Measurements from ENCODE around the gene HEXIM2. TPM values are rescaled to one million over a fixed set of nuclear protein-coding genes. Genes with fewer than 3 reads are reported as not detected.
"Not testable (repeated sequence)": the region's sequence is repeated elsewhere in the genome, so short reads cannot be mapped to it uniquely, and the experiment has no call there.

HEXIM2 gene
- total RNA-seq, 2 experiments from 2014 or later, result 5.3 to 5.6 TPM

DNA sequence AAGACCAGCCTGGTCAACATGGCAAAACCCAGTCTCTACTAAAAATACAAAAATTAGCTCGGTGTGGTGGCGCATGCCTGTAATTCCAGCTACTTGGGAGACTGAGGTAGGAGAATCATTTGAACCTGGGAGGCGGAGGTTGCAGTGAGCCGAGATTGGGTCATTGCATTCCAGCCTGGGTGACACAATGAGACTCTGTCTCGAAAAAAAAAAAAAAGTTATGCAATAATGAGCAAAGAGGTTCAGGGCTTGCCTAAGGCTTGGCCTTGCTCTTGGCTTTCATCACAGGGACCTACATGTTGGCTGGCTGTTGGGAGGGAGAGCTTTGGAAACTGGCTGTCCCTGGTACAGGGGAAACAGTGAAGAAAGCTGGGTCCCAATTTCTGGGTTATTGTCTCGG lies 40.2 kb downstream of the HEXIM2 start:
- ChIA-PET POLR2A (interaction anchor here (1.2 kb wide), 1 partner anchor 13 kb away, joined by 4 read pairs; no protein-coding TSS in a partner anchor), CTCF (interaction anchor here (1.4 to 10.6 kb wide), 3 partner anchors 14 to 66 kb away, joined by 3 to 335 read pairs (median 4); partner anchors contain the start of genes ACBD4 and PLCD3)
- intact Hi-C loops (cut with micrococcal nuclease); H3K36me3 Mint-ChIP-seq; H3K27ac Mint-ChIP-seq; DNase-seq; H3K27me3 Mint-ChIP-seq; H3K4me3 Mint-ChIP-seq; H3K9me3 Mint-ChIP-seq; H3K4me1 Mint-ChIP-seq (ENCODE audit: low read depth): not testable (repeated sequence)

DNA sequence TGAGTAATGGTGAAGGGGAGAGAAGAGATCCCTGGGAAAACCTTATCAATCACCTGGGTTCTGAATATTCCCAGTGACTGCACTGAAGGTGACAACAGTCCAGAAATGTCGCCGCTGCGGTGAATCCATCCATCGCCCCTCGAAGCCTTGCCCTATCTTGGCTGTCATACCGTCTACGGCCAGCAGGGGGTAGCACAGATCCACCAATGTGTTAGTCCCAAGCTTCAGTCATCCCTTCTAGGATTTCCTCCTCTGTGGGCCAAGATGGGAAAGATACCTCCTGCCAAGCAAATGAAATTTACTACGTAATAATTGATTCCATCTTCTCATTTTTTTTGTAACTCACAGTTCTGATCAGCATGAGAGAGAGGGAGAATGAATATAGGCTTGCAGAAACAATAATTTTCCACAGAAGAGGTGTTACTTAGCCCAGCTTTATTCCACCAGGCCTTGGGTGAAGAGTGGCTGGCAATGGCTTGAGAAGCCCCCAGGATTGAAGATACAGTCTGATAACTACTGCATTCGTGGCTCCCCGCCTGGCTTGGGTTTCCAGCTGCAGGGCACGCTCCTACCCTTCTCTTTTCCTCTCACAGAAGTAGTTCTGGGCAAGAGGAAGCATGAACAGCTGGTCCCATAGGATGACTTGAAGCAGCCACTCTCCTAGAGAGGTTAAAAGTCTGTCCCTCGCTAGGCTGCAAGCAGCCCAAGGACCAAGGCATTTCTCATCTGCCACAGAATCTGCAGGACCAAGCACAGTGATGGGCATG lies 57.4 kb downstream of the HEXIM2 start:
- peak overlapping the region; percentile 73 for H3K27ac Mint-ChIP-seq
- no peaks in the 10 kb centered on the region for H3K27me3 Mint-ChIP-seq
- peaks cover 30% of the 10 kb centered on the region for H3K4me1 Mint-ChIP-seq (ENCODE audit: low read depth)

More for the DNA sequence above, 57.4 kb downstream of the HEXIM2 start:
- Mint-ChIP-seq H3K9me3 (no peaks in the 10 kb centered on the region), H3K4me3 (peak overlapping the region; percentile 81), H3K36me3 (peaks cover 60% of the 10 kb centered on the region)
- ChIA-PET CTCF (interaction anchor here (0.9 to 13.8 kb wide), 41 partner anchors 11 to 209 kb away, joined by 3 to 488 read pairs (median 9); partner anchors contain the start of genes ACBD4, HEXIM1, HEXIM2 and MAP3K14), POLR2A (interaction anchor here (0.6 to 5.8 kb wide), 9 partner anchors 11 to 102 kb away, joined by 3 to 75 read pairs (median 4); no protein-coding TSS in a partner anchor)
- peak; percentile 91 for DNase-seq
- intact Hi-C loops (cut with micrococcal nuclease), result loop anchor here (1.0 to 2.0 kb wide), 4 partner anchors 16 to 166 kb away; partner anchors contain the start of gene SPATA32

Small RNA genes within 50 kb of the gene (microRNA-seq; reads per million reads assigned to microRNA genes)
- not detected for gene MIR6784 (ENCODE audit: borderline microRNAs expressed, borderline number of aligned reads, borderline replicate concordance)

Other genes starting within 250 kb of the HEXIM2 start
- gene GFAP, start 246.4 kb upstream of the HEXIM2 start, total RNA-seq, result not detected
- gene KIF18B, start 214.1 kb upstream of the HEXIM2 start, total RNA-seq, result 10 to 100 TPM; 36.2 to 42.9 TPM
- gene C1QL1, start 193.6 kb upstream of the HEXIM2 start, total RNA-seq, result under 1 TPM; 0.76 to 0.87 TPM
- gene DCAKD, start 110.2 kb upstream of the HEXIM2 start, total RNA-seq, result 10 to 100 TPM; 32.0 to 34.0 TPM
- gene NMT1, start 100.6 kb upstream of the HEXIM2 start, total RNA-seq, result 100 to 1,000 TPM; 158 TPM
- 1 to 10 TPM; 4.3 to 4.4 TPM for gene PLCD3, start 29.4 kb upstream of the HEXIM2 start, total RNA-seq
- 10 to 100 TPM; 12.5 to 13.8 TPM for gene ACBD4, start 26.2 kb upstream of the HEXIM2 start, total RNA-seq
- 10 to 100 TPM; 24.9 to 25.4 TPM for gene HEXIM1, start 13.4 kb upstream of the HEXIM2 start, total RNA-seq
- 100 to 1,000 TPM; 314 to 331 TPM for gene FMNL1, start 60.0 kb downstream of the HEXIM2 start, total RNA-seq
- gene SPATA32, start 100.2 kb downstream of the HEXIM2 start, total RNA-seq, result under 1 TPM in 1 of 2 experiments, not detected in 1; 0.12 TPM
- gene MAP3K14, start 155.1 kb downstream of the HEXIM2 start, total RNA-seq, result 10 to 100 TPM; 62.9 to 65.0 TPM

All from activated CD4-positive, alpha-beta memory T cell treated with anti-CD3 and anti-CD28 coated beads for 36 hours (primary cell).